Liver (tissue), 3 donors: Measurements from ENCODE around the gene ISM1.

Experiments
- ATF3 ChIP-seq: IDR thresholded peaks from 2 replicates; pipeline ENCODE4 v1.6.1; 2016; ENCODE audit warnings: antibody characterized with exemption
- CTCF ChIP-seq: fragments of 150-350 bp; IDR thresholded peaks from 2 replicates; pipeline ENCODE4 v1.5.1; 2017; ENCODE audit warnings: improper control_type of control experiment, low read depth, low read length; ENCODE audit not compliant: missing input control
- FOXA1 ChIP-seq: IDR thresholded peaks from 2 replicates; pipeline ENCODE4 v1.6.1; 2016; ENCODE audit warnings: antibody characterized with exemption
- GABPA ChIP-seq, 2 donors: IDR thresholded peaks in 1 of 2; conservative IDR thresholded peaks in 1 of 2; 2 replicates each; pipeline ENCODE4 v1.6.1; 2016; ENCODE audit warnings: antibody characterized with exemption in 2 of 2, mild to moderate bottlenecking in 1 of 2, moderate library complexity in 1 of 2
- HNF4G ChIP-seq: IDR thresholded peaks from 2 replicates; pipeline ENCODE4 v1.6.1; 2016; ENCODE audit warnings: antibody characterized with exemption
- JUND ChIP-seq, 2 donors: IDR thresholded peaks; 2 replicates each; pipeline ENCODE4 v1.6.1; 2016; ENCODE audit warnings: antibody characterized with exemption in 2 of 2
- RAD21 ChIP-seq, 2 donors: IDR thresholded peaks; 2 replicates each; pipeline ENCODE4 v1.6.1; 2016; ENCODE audit warnings: antibody characterized with exemption in 2 of 2, mild to moderate bottlenecking in 2 of 2
- REST ChIP-seq: IDR thresholded peaks from 2 replicates; pipeline ENCODE4 v1.6.1; 2016; ENCODE audit warnings: antibody characterized with exemption, mild to moderate bottlenecking
- RXRA ChIP-seq, 2 donors: IDR thresholded peaks; 2 replicates each; pipeline ENCODE4 v1.6.1; 2017 to 2018; ENCODE audit warnings: antibody characterized with exemption in 2 of 2, mild to moderate bottlenecking in 1 of 2
- SP1 ChIP-seq: IDR thresholded peaks from 2 replicates; pipeline ENCODE4 v1.6.1; 2018; ENCODE audit warnings: antibody characterized with exemption, mild to moderate bottlenecking
- TAF1 ChIP-seq: conservative IDR thresholded peaks from 2 replicates; pipeline ENCODE4 v1.6.1; 2016; ENCODE audit warnings: antibody characterized with exemption, mild to moderate bottlenecking
- YY1 ChIP-seq: IDR thresholded peaks from 2 replicates; pipeline ENCODE4 v1.6.1; 2016; ENCODE audit warnings: antibody characterized with exemption, mild to moderate bottlenecking
- donor health status: healthy.
- donor health status: healthy.

- TF ChIP-seq CTCF: no peak
- TF ChIP-seq HNF4G: no peak
- peak; percentile 92 for TF ChIP-seq REST
- TF ChIP-seq SP1: no peak
- no peak for TF ChIP-seq TAF1
- TF ChIP-seq JUND (IDR thresholded peaks at IDR 0.05): no peak
- TF ChIP-seq RAD21 (IDR thresholded peaks at IDR 0.05): no peak
- TF ChIP-seq YY1: peak; percentile 16
- TF ChIP-seq ATF3: no peak
- TF ChIP-seq RXRA (IDR thresholded peaks at IDR 0.05): no peak
- TF ChIP-seq FOXA1: no peak
- no peak for TF ChIP-seq GABPA (IDR thresholded peaks at IDR 0.05 in 1 of 2, conservative IDR thresholded peaks at IDR 0.05 in 1 of 2)
Observed at GRCh38 chr20:13220194-13220903, 725 bp upstream of the ISM1 start.
